Parathyroid adenoma (tissue), 2 donors: Measurements from ENCODE around the gene DCAF15.
A peak's percentile ranks its signal among the peaks of the same experiment; 100 is the strongest.

ENCODE experiments used
- H2AFZ ChIP-seq: fragments of 300-600 bp; sonication (generic); one replicate; pipeline ENCODE4 v1.7.0; 2017; ENCODE audit warnings: antibody characterized with exemption, mild to moderate bottlenecking
- H3K27ac ChIP-seq: fragments of 300-600 bp; sonication (generic); one replicate; pipeline ENCODE4 v1.7.0; 2017
- H3K27me3 ChIP-seq: fragments of 300-600 bp; sonication (generic); one replicate; pipeline ENCODE4 v1.7.0; 2017; ENCODE audit warnings: low read length; ENCODE audit not compliant: control insufficient read depth, insufficient read depth
- H3K36me3 ChIP-seq: fragments of 300-600 bp; sonication (generic); one replicate; pipeline ENCODE4 v1.7.0; 2017; ENCODE audit warnings: low read length; ENCODE audit not compliant: control insufficient read depth, insufficient read depth
- H3K4me1 ChIP-seq: fragments of 300-600 bp; sonication (generic); one replicate; pipeline ENCODE4 v1.7.0; 2017; ENCODE audit warnings: control low read depth
- H3K4me2 ChIP-seq: fragments of 300-600 bp; sonication (generic); one replicate; pipeline ENCODE4 v1.7.0; 2017; ENCODE audit warnings: low read length
- H3K4me3 ChIP-seq: fragments of 300-600 bp; sonication (generic); one replicate; pipeline ENCODE4 v1.7.0; 2017; ENCODE audit warnings: low read depth, low read length
- H3K79me2 ChIP-seq: fragments of 300-600 bp; sonication (generic); one replicate; pipeline ENCODE4 v1.7.0; 2017; ENCODE audit warnings: control low read depth
- H3K9ac ChIP-seq: fragments of 300-600 bp; sonication (generic); one replicate; pipeline ENCODE4 v1.7.0; 2017; ENCODE audit warnings: mild to moderate bottlenecking
- H3K9me3 ChIP-seq: fragments of 300-600 bp; sonication (generic); one replicate; pipeline ENCODE4 v1.7.0; 2017; ENCODE audit warnings: low read length; ENCODE audit not compliant: control insufficient read depth
- CTCF ChIP-seq: fragments of 300-600 bp; sonication (generic); IDR thresholded peaks from one replicate; pipeline ENCODE4 v1.7.0; 2017; ENCODE audit warnings: antibody characterized with exemption, mild to moderate bottlenecking
- donor health status: primary hyperparathyroidism.

The DCAF15 gene

DNA sequence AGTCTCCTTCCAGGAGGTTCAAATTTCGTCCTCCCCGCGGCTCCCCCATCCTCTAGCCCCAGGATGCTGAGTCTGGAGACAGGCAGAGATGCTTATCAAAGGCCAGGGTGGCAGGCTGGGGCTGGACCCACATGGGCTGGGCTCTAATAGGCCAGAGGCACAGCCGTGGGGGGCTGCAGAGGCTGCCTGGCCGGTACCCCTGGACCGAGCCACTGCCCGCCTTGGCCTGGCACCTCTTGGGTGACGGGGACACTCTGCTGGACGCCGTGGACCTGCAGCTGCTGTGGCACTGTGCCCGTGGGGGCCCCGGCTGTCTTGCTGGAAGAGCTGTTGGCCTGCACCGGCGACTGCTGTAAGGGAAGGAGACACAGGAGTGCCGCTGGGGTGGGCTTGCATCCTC, 28.0 kb downstream of the DCAF15 start:
- peak overlapping the region; percentile 40 for H3K27ac ChIP-seq
- H3K4me2 ChIP-seq: peak overlapping the region; percentile 70
- no peaks in the 10 kb centered on the region for H3K9me3 ChIP-seq
- H3K27me3 ChIP-seq: no peaks in the 10 kb centered on the region
- no peak overlapping the region for H2AFZ ChIP-seq
- H3K9ac ChIP-seq: no peak overlapping the region
- H3K36me3 ChIP-seq: no peaks in the 10 kb centered on the region
- peaks cover 3% of the 10 kb centered on the region for H3K79me2 ChIP-seq
- peaks cover 56% of the 10 kb centered on the region for H3K4me1 ChIP-seq
- TF ChIP-seq CTCF: no peak
- H3K4me3 ChIP-seq: no peak overlapping the region

GRCh38 chr19:13981021-13981420, 28.7 kb downstream of the DCAF15 start:
- TF ChIP-seq CTCF: no peak
- Histone ChIP-seq H3K4me2 (no peak overlapping the region), H3K27ac (peak overlapping the region; percentile 40), H3K4me3 (no peak overlapping the region), H3K9ac (no peak overlapping the region), H3K27me3 (no peaks in the 10 kb centered on the region), H3K9me3 (no peaks in the 10 kb centered on the region), H3K36me3 (no peaks in the 10 kb centered on the region), H2AFZ (no peak overlapping the region), H3K4me1 (peaks cover 63% of the 10 kb centered on the region), H3K79me2 (peaks cover 3% of the 10 kb centered on the region)

DNA sequence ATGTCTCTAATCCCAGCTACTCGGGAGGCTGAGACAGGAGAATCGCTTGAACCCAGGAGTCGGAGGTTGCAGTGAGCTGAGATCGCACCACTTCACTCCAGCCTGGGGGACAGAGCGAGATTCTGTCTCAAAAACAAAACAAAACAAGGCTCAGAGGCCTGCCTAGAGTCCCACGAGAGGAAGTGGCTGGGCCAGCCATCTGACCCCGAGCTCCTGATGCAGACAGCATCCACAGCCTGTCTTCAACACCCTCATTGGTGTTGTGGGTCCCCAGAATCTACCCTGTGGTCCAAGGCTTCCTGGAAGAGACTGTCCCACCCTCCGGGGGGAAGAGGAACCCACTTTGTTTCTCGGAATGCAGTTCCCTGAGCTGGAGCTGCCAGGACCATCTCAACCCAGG, 29.2 kb downstream of the DCAF15 start:
- Histone ChIP-seq H3K79me2 (peaks cover 3% of the 10 kb centered on the region), H3K4me1 (peaks cover 67% of the 10 kb centered on the region), H3K4me2 (no peak overlapping the region), H3K36me3 (no peaks in the 10 kb centered on the region), H3K27ac (peak overlapping the region; percentile 40), H3K27me3 (no peaks in the 10 kb centered on the region), H3K4me3 (no peak overlapping the region), H3K9ac (no peak overlapping the region), H3K9me3 (no peaks in the 10 kb centered on the region), H2AFZ (no peak overlapping the region)
- no peak for TF ChIP-seq CTCF

- H3K27ac ChIP-seq: peak overlapping the region; percentile 100
- no peak overlapping the region for H3K4me3 ChIP-seq
- no peaks in the 10 kb centered on the region for H3K27me3 ChIP-seq
- no peak overlapping the region for H3K4me2 ChIP-seq
- H3K79me2 ChIP-seq: peaks cover 3% of the 10 kb centered on the region
- no peaks in the 10 kb centered on the region for H3K9me3 ChIP-seq
- TF ChIP-seq CTCF: no peak
- H3K9ac ChIP-seq: no peak overlapping the region
- no peak overlapping the region for H2AFZ ChIP-seq
- no peaks in the 10 kb centered on the region for H3K36me3 ChIP-seq
- H3K4me1 ChIP-seq: peaks cover 73% of the 10 kb centered on the region
These were observed 29.7 kb downstream of the DCAF15 start for GRCh38 chr19:13981988-13982501.

DNA sequence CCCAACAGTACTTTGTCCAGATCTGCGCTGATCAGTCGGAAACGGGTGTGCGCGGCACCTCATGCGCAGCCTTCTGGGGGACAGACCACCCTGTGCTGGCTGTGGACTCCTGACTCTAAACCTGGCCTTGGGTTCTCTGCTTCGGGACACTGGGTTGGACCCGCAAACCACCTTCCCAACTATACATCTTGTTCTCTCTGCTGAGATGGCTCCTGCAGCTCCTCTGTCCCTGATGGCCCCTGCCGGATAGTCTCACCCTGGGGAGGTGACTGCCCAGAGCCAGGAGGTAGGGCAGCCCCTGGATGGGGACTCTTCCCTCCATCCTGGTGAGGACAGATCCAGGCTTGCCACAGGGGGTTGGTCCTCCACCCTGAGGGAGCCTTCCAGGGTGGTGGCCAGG, 30.5 kb downstream of the DCAF15 start:
- no peaks in the 10 kb centered on the region for H3K36me3 ChIP-seq
- no peaks in the 10 kb centered on the region for H3K27me3 ChIP-seq
- no peak for TF ChIP-seq CTCF
- no peak overlapping the region for H2AFZ ChIP-seq
- H3K9ac ChIP-seq: no peak overlapping the region
- peaks cover 3% of the 10 kb centered on the region for H3K79me2 ChIP-seq
- H3K4me1 ChIP-seq: peaks cover 80% of the 10 kb centered on the region
- H3K9me3 ChIP-seq: no peaks in the 10 kb centered on the region
- no peak overlapping the region for H3K4me3 ChIP-seq
- H3K27ac ChIP-seq: peak overlapping the region; percentile 100
- H3K4me2 ChIP-seq: peak overlapping the region; percentile 5
